GM18511 (cell line): Measurements from ENCODE around the gene CHST3.
"Not testable (repeated sequence)": the region's sequence is repeated elsewhere in the genome, so short reads cannot be mapped to it uniquely, and the experiment has no call there.

ENCODE experiments used
- ATAC-seq: cut with Tn5 transposase; IDR thresholded peaks from one replicate; pipeline ENCODE4 v1.9.1; 2021; ENCODE audit warnings: mild to moderate bottlenecking, moderate library complexity; ENCODE audit not compliant: unreplicated experiment

The CHST3 gene

GRCh38 chr10:71971769-71972555, 7.8 kb downstream of the CHST3 start:
- no peak for ATAC-seq

- no peak for ATAC-seq
These were observed 8.8 kb downstream of the CHST3 start for GRCh38 chr10:71972746-71973695.

GRCh38 chr10:71973777-71974488, 9.7 kb downstream of the CHST3 start:
- peak; percentile 4 for ATAC-seq

GRCh38 chr10:71974489-71975021, 10.4 kb downstream of the CHST3 start:
- ATAC-seq, result peak; percentile 71

GRCh38 chr10:71975087-71975870, 11.1 kb downstream of the CHST3 start:
- ATAC-seq, result no peak

GRCh38 chr10:71975871-71976725, 11.9 kb downstream of the CHST3 start:
- ATAC-seq, result no peak

GRCh38 chr10:71977614-71977903, 13.4 kb downstream of the CHST3 start:
- ATAC-seq, result not testable (repeated sequence)

GRCh38 chr10:71978476-71978875, 14.3 kb downstream of the CHST3 start:
- ATAC-seq, result no peak

GRCh38 chr10:71978988-71979691, 14.9 kb downstream of the CHST3 start:
- ATAC-seq, result no peak

- no peak for ATAC-seq
These were observed 15.5 kb downstream of the CHST3 start for GRCh38 chr10:71979692-71980062.

GRCh38 chr10:71980181-71981014, 16.2 kb downstream of the CHST3 start:
- no peak for ATAC-seq

- ATAC-seq, result no peak
These were observed 17.1 kb downstream of the CHST3 start for GRCh38 chr10:71981015-71981875.

- no peak for ATAC-seq
These were observed 17.7 kb downstream of the CHST3 start for GRCh38 chr10:71981876-71982230.

GRCh38 chr10:71982269-71983178, 18.3 kb downstream of the CHST3 start:
- no peak for ATAC-seq

- ATAC-seq, result no peak
These were observed 20.1 kb downstream of the CHST3 start for GRCh38 chr10:71984126-71984808.
